SK-N-SH treated with all-trans-retinoic acid at 6 μM for 48 hours (cell line): ENCODE data around the gene NID1.

Experiments used
- ESRRG ChIP-seq: fragments of 250-450 bp; sonication (Bioruptor Pico); IDR thresholded peaks from 2 replicates; pipeline ENCODE4 v1.6.1; 2021; ENCODE audit warnings: mild to moderate bottlenecking
- POU6F1 ChIP-seq: fragments of 250-450 bp; sonication (Bioruptor Pico); IDR thresholded peaks from 2 replicates; pipeline ENCODE4 v1.8.0; 2021; ENCODE audit warnings: low read depth, mild to moderate bottlenecking, moderate library complexity, borderline replicate concordance
- PPARA ChIP-seq: fragments of 250-450 bp; sonication (Bioruptor Pico); IDR thresholded peaks from 2 replicates; pipeline ENCODE4 v1.5.0; 2020; ENCODE audit warnings: mild to moderate bottlenecking, borderline replicate concordance
- RARB ChIP-seq: fragments of 250-450 bp; sonication (Bioruptor Pico); IDR thresholded peaks from 2 replicates; pipeline ENCODE4 v1.8.0; 2021; ENCODE audit warnings: mild to moderate bottlenecking, moderate library complexity
- SNAI2 ChIP-seq: fragments of 250-450 bp; sonication (Bioruptor Pico); IDR thresholded peaks from 2 replicates; pipeline ENCODE4 v1.5.0; 2020; ENCODE audit warnings: mild to moderate bottlenecking, moderate library complexity
- TOX ChIP-seq: fragments of 250-450 bp; sonication (Bioruptor Pico); IDR thresholded peaks from 2 replicates; pipeline ENCODE4 v1.8.0; 2021; ENCODE audit warnings: mild to moderate bottlenecking, moderate library complexity, borderline replicate concordance
- TSHZ2 ChIP-seq: fragments of 250-450 bp; sonication (Bioruptor Pico); IDR thresholded peaks from 2 replicates; pipeline ENCODE4 v1.5.0; 2020; ENCODE audit warnings: mild to moderate bottlenecking, moderate library complexity
- ZC3H10 ChIP-seq: fragments of 250-450 bp; sonication (Bioruptor Pico); IDR thresholded peaks from 2 replicates; pipeline ENCODE4 v1.5.1; 2021; ENCODE audit warnings: mild to moderate bottlenecking, moderate library complexity
- TF ChIP-seq, protein P1 (sequence below): fragments of 250-450 bp; sonication (Bioruptor Pico); IDR thresholded peaks from 2 replicates; pipeline ENCODE4 v1.8.0; 2020; ENCODE audit warnings: mild to moderate bottlenecking, moderate library complexity, borderline replicate concordance

DNA sequence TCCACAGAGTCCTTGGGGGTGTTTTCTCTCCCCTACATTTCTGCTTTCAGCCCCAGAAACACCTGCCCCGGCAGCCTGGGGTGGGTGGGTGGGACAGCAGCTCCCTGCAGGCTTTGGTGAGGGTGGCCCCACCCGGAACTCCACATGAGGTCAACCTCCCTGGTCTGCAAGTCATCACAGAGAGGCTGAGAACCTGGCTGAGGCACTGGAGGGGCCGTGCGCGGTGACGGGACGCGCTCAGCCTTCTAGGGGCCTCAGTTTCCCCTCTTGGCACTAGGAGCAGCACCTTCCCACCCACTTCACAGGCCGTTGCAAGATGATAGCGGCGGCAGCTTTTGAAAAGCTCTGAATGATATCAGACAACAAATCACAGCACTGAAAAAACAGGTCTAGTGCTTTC, 37.7 kb upstream of the NID1 start:
- TF ChIP-seq SNAI2 (CRISPR knock-in tag) (no peak), ZC3H10 (CRISPR knock-in tag) (no peak), PPARA (CRISPR knock-in tag) (no peak), RARB (CRISPR knock-in tag) (no peak), POU6F1 (CRISPR knock-in tag) (no peak), ESRRG (no peak), TSHZ2 (CRISPR knock-in tag) (no peak), TOX (CRISPR knock-in tag) (no peak)
- TF ChIP-seq, protein P1, sequence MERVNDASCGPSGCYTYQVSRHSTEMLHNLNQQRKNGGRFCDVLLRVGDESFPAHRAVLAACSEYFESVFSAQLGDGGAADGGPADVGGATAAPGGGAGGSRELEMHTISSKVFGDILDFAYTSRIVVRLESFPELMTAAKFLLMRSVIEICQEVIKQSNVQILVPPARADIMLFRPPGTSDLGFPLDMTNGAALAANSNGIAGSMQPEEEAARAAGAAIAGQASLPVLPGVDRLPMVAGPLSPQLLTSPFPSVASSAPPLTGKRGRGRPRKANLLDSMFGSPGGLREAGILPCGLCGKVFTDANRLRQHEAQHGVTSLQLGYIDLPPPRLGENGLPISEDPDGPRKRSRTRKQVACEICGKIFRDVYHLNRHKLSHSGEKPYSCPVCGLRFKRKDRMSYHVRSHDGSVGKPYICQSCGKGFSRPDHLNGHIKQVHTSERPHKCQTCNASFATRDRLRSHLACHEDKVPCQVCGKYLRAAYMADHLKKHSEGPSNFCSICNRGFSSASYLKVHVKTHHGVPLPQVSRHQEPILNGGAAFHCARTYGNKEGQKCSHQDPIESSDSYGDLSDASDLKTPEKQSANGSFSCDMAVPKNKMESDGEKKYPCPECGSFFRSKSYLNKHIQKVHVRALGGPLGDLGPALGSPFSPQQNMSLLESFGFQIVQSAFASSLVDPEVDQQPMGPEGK = no peak
